ENCODE data around the gene PTPN1. TPM values are rescaled to one million over a fixed set of nuclear protein-coding genes. Genes with fewer than 3 reads are reported as not detected.

The PTPN1 gene
- total RNA-seq, 2 experiments from 2014 or later = 80.6 to 83.4 TPM

- H3K27me3 Mint-ChIP-seq = no peaks in the 10 kb centered on the region
- ChIA-PET CTCF (interaction anchor here (0.9 to 7.4 kb wide), 10 partner anchors 8 to 70 kb away, joined by 3 to 30 read pairs (median 5); partner anchors contain the start of gene PTPN1), POLR2A (interaction anchor here (1.0 to 9.4 kb wide), 5 partner anchors 14 to 37 kb away, joined by 4 to 56 read pairs (median 6); no protein-coding TSS in a partner anchor)
- peaks cover 53% of the 10 kb centered on the region for H3K4me1 Mint-ChIP-seq (ENCODE audit: low read depth)
- no peaks in the 10 kb centered on the region for H3K9me3 Mint-ChIP-seq
- intact Hi-C loops (cut with micrococcal nuclease) = no loop called here
- H3K27ac Mint-ChIP-seq = peak overlapping the region; percentile 80
- peaks cover 25% of the 10 kb centered on the region for H3K36me3 Mint-ChIP-seq
- no peak for DNase-seq
- H3K4me3 Mint-ChIP-seq = no peak overlapping the region
Measured at GRCh38 chr20:50548396-50548795, 38.2 kb downstream of the PTPN1 start.

GRCh38 chr20:50550531-50550930 is 40.3 kb downstream of the PTPN1 start:
- H3K4me3 Mint-ChIP-seq = no peak overlapping the region
- H3K27ac Mint-ChIP-seq = peak overlapping the region; percentile 43
- peaks cover 38% of the 10 kb centered on the region for H3K4me1 Mint-ChIP-seq (ENCODE audit: low read depth)

GRCh38 chr20:50551288-50551687 is 41.1 kb downstream of the PTPN1 start:
- H3K4me3 Mint-ChIP-seq = peak overlapping the region; percentile 15

More at GRCh38 chr20:50550531-50550930, 40.3 kb downstream of the PTPN1 start:
- ChIA-PET POLR2A (interaction anchor here (1.0 to 9.4 kb wide), 6 partner anchors 9 to 40 kb away, joined by 3 to 56 read pairs (median 4); partner anchors contain the start of gene PTPN1), CTCF (interaction anchor here (0.9 to 7.4 kb wide), 8 partner anchors 11 to 199 kb away, joined by 3 to 30 read pairs (median 6); no protein-coding TSS in a partner anchor)
- no peak for DNase-seq
- H3K9me3 Mint-ChIP-seq = no peaks in the 10 kb centered on the region
- peaks cover 20% of the 10 kb centered on the region for H3K36me3 Mint-ChIP-seq
- H3K27me3 Mint-ChIP-seq = no peaks in the 10 kb centered on the region
- intact Hi-C loops (cut with micrococcal nuclease) = no loop called here

GRCh38 chr20:50552979-50553378 is 42.8 kb downstream of the PTPN1 start:
- DNase-seq = no peak
- peaks cover 32% of the 10 kb centered on the region for H3K36me3 Mint-ChIP-seq
- intact Hi-C loops (cut with micrococcal nuclease) = no loop called here
- peaks cover 38% of the 10 kb centered on the region for H3K4me1 Mint-ChIP-seq (ENCODE audit: low read depth)
- POLR2A ChIA-PET = interaction anchor here (1.1 to 1.2 kb wide), 2 partner anchors 9 to 34 kb away, joined by 3 to 4 read pairs; no protein-coding TSS in a partner anchor
- CTCF ChIA-PET = interaction anchor here (0.6 to 1.4 kb wide), 3 partner anchors 19 to 87 kb away, joined by 3 read pairs; no protein-coding TSS in a partner anchor
- H3K9me3 Mint-ChIP-seq = no peaks in the 10 kb centered on the region
- no peaks in the 10 kb centered on the region for H3K27me3 Mint-ChIP-seq
- no peak overlapping the region for H3K4me3 Mint-ChIP-seq
- no peak overlapping the region for H3K27ac Mint-ChIP-seq

More at GRCh38 chr20:50551288-50551687, 41.1 kb downstream of the PTPN1 start:
- peak; percentile 50 for DNase-seq
- peaks cover 38% of the 10 kb centered on the region for H3K4me1 Mint-ChIP-seq (ENCODE audit: low read depth)
- ChIA-PET POLR2A (interaction anchor here (0.8 to 9.4 kb wide), 7 partner anchors 9 to 40 kb away, joined by 3 to 56 read pairs (median 4); partner anchors contain the start of gene PTPN1), CTCF (interaction anchor here (0.9 to 7.4 kb wide), 7 partner anchors 10 to 198 kb away, joined by 3 to 30 read pairs (median 7); no protein-coding TSS in a partner anchor)
- no peaks in the 10 kb centered on the region for H3K9me3 Mint-ChIP-seq
- peaks cover 25% of the 10 kb centered on the region for H3K36me3 Mint-ChIP-seq
- intact Hi-C loops (cut with micrococcal nuclease) = loop anchor here (1.0 kb wide), 2 partner anchors 10 to 19 kb away; no protein-coding TSS in a partner anchor
- H3K27me3 Mint-ChIP-seq = no peaks in the 10 kb centered on the region
- H3K27ac Mint-ChIP-seq = peak overlapping the region; percentile 79

GRCh38 chr20:50554694-50555579 is 44.8 kb downstream of the PTPN1 start:
- CTCF ChIA-PET = interaction anchor here (0.7 to 1.6 kb wide), 3 partner anchors 11 to 21 kb away, joined by 3 to 5 read pairs (median 4); no protein-coding TSS in a partner anchor
- peaks cover 38% of the 10 kb centered on the region for H3K36me3 Mint-ChIP-seq
- H3K27ac Mint-ChIP-seq = no peak overlapping the region
- POLR2A ChIA-PET = interaction anchor here (1.7 kb wide), 1 partner anchor 38 kb away, joined by 4 read pairs; no protein-coding TSS in a partner anchor
- no peak overlapping the region for H3K4me3 Mint-ChIP-seq
- no peaks in the 10 kb centered on the region for H3K27me3 Mint-ChIP-seq
- DNase-seq = peak; percentile 60
- peaks cover 38% of the 10 kb centered on the region for H3K4me1 Mint-ChIP-seq (ENCODE audit: low read depth)
- H3K9me3 Mint-ChIP-seq = no peaks in the 10 kb centered on the region
- intact Hi-C loops (cut with micrococcal nuclease) = no loop called here

- intact Hi-C loops (cut with micrococcal nuclease) = no loop called here
- Mint-ChIP-seq H3K9me3 (no peaks in the 10 kb centered on the region), H3K36me3 (peaks cover 37% of the 10 kb centered on the region), H3K4me1 (ENCODE audit: low read depth) (peaks cover 44% of the 10 kb centered on the region), H3K4me3 (no peak overlapping the region), H3K27me3 (no peaks in the 10 kb centered on the region), H3K27ac (peak overlapping the region; percentile 55)
- ChIA-PET CTCF (interaction anchor here (0.7 to 1.9 kb wide), 3 partner anchors 8 to 15 kb away, joined by 3 to 5 read pairs (median 5); no protein-coding TSS in a partner anchor), POLR2A (interaction anchor here (1.7 kb wide), 1 partner anchor 39 kb away, joined by 4 read pairs; no protein-coding TSS in a partner anchor)
- DNase-seq = no peak
Measured at GRCh38 chr20:50555662-50556061, 45.5 kb downstream of the PTPN1 start.

GRCh38 chr20:50557549-50558134 is 47.5 kb downstream of the PTPN1 start:
- intact Hi-C loops (cut with micrococcal nuclease) = no loop called here
- Mint-ChIP-seq H3K4me1 (ENCODE audit: low read depth) (peaks cover 61% of the 10 kb centered on the region), H3K27ac (peak overlapping the region; percentile 31), H3K36me3 (peaks cover 48% of the 10 kb centered on the region), H3K4me3 (no peak overlapping the region), H3K9me3 (no peaks in the 10 kb centered on the region), H3K27me3 (no peaks in the 10 kb centered on the region)
- no peak for DNase-seq
- ChIA-PET POLR2A (no interaction called here), CTCF (interaction anchor here (1.7 to 2.2 kb wide), 3 partner anchors 10 to 46 kb away, joined by 4 to 7 read pairs (median 5); no protein-coding TSS in a partner anchor)

GRCh38 chr20:50558483-50558925 is 48.3 kb downstream of the PTPN1 start:
- DNase-seq = no peak
- no peaks in the 10 kb centered on the region for H3K9me3 Mint-ChIP-seq
- H3K27me3 Mint-ChIP-seq = no peaks in the 10 kb centered on the region
- POLR2A ChIA-PET = no interaction called here
- H3K27ac Mint-ChIP-seq = peak overlapping the region; percentile 62
- no peak overlapping the region for H3K4me3 Mint-ChIP-seq
- CTCF ChIA-PET = interaction anchor here (0.5 to 2.2 kb wide), 5 partner anchors 9 to 47 kb away, joined by 3 to 7 read pairs (median 4); no protein-coding TSS in a partner anchor
- H3K4me1 Mint-ChIP-seq (ENCODE audit: low read depth) = peaks cover 68% of the 10 kb centered on the region
- H3K36me3 Mint-ChIP-seq = peaks cover 56% of the 10 kb centered on the region
- intact Hi-C loops (cut with micrococcal nuclease) = no loop called here

GRCh38 chr20:50559149-50559548 is 49.0 kb downstream of the PTPN1 start:
- Mint-ChIP-seq H3K36me3 (peaks cover 56% of the 10 kb centered on the region), H3K4me3 (peak overlapping the region; percentile 50), H3K9me3 (no peaks in the 10 kb centered on the region), H3K27ac (peak overlapping the region; percentile 97), H3K27me3 (no peaks in the 10 kb centered on the region), H3K4me1 (ENCODE audit: low read depth) (peaks cover 75% of the 10 kb centered on the region)
- CTCF ChIA-PET = interaction anchor here (1.1 to 2.2 kb wide), 5 partner anchors 11 to 48 kb away, joined by 3 to 7 read pairs (median 4); no protein-coding TSS in a partner anchor
- intact Hi-C loops (cut with micrococcal nuclease) = no loop called here
- POLR2A ChIA-PET = interaction anchor here (7.2 kb wide), 1 partner anchor 11 kb away, joined by 56 read pairs; no protein-coding TSS in a partner anchor
- DNase-seq = no peak

GRCh38 chr20:50559856-50560638 is 49.9 kb downstream of the PTPN1 start:
- POLR2A ChIA-PET = interaction anchor here (0.7 to 7.2 kb wide), 3 partner anchors 12 to 46 kb away, joined by 5 to 56 read pairs (median 21); no protein-coding TSS in a partner anchor
- H3K9me3 Mint-ChIP-seq = no peaks in the 10 kb centered on the region
- intact Hi-C loops (cut with micrococcal nuclease) = loop anchor here (2.0 to 5.0 kb wide), 5 partner anchors 43 to 748 kb away; partner anchors contain the start of genes SLC9A8 and UBE2V1

More at GRCh38 chr20:50559856-50560638, 49.9 kb downstream of the PTPN1 start:
- H3K27me3 Mint-ChIP-seq = no peaks in the 10 kb centered on the region
- peaks cover 62% of the 10 kb centered on the region for H3K36me3 Mint-ChIP-seq
- no peak for DNase-seq
- H3K27ac Mint-ChIP-seq = peak overlapping the region; percentile 97
- peak overlapping the region; percentile 50 for H3K4me3 Mint-ChIP-seq
- CTCF ChIA-PET = interaction anchor here (0.8 to 1.8 kb wide), 7 partner anchors 10 to 49 kb away, joined by 3 to 8 read pairs (median 4); no protein-coding TSS in a partner anchor
- peaks cover 84% of the 10 kb centered on the region for H3K4me1 Mint-ChIP-seq (ENCODE audit: low read depth)
